Fibroblast of villous mesenchyme (primary cell): ENCODE data around the gene SIX2. TPM values are rescaled to one million over a fixed set of nuclear protein-coding genes. Genes with fewer than 3 reads are reported as not detected.
A peak's percentile ranks its signal among the peaks of the same experiment; 100 is the strongest.
"Not testable (repeated sequence)": the region's sequence is repeated elsewhere in the genome, so short reads cannot be mapped to it uniquely, and the experiment has no call there.

Experiments
- DNase-seq: peaks from one replicate; pipeline ENCODE4 v3.0.0-alpha.2; 2010; ENCODE audit warnings: low read depth
- H3K4me3 ChIP-seq: 2 replicates; pipeline ENCODE4 v1.5.1; 2011; ENCODE audit warnings: low read depth, mild to moderate bottlenecking, low read length
- total RNA-seq: library from RNA; depleted of rRNA; stranded (reverse); fragments of >200 nt; gene quantifications from 2 replicates; pipeline ENCODE4 v1.2.3, GENCODE V29; 2012
- TF ChIP-seq, protein P1 (sequence below): IDR thresholded peaks from 2 replicates; pipeline ENCODE4 v1.5.1; 2012; ENCODE audit warnings: low read depth, mild to moderate bottlenecking, low read length; ENCODE audit not compliant: insufficient read depth

Gene SIX2
- total RNA-seq, 1 donor, result under 0.01 TPM

GRCh38 chr2:45046786-45047185 lies 37.5 kb upstream of the SIX2 start:
- TF ChIP-seq, protein P1, sequence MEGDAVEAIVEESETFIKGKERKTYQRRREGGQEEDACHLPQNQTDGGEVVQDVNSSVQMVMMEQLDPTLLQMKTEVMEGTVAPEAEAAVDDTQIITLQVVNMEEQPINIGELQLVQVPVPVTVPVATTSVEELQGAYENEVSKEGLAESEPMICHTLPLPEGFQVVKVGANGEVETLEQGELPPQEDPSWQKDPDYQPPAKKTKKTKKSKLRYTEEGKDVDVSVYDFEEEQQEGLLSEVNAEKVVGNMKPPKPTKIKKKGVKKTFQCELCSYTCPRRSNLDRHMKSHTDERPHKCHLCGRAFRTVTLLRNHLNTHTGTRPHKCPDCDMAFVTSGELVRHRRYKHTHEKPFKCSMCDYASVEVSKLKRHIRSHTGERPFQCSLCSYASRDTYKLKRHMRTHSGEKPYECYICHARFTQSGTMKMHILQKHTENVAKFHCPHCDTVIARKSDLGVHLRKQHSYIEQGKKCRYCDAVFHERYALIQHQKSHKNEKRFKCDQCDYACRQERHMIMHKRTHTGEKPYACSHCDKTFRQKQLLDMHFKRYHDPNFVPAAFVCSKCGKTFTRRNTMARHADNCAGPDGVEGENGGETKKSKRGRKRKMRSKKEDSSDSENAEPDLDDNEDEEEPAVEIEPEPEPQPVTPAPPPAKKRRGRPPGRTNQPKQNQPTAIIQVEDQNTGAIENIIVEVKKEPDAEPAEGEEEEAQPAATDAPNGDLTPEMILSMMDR, result no peak
- DNase-seq, result no peak
- H3K4me3 ChIP-seq, result no peak overlapping the region

DNA sequence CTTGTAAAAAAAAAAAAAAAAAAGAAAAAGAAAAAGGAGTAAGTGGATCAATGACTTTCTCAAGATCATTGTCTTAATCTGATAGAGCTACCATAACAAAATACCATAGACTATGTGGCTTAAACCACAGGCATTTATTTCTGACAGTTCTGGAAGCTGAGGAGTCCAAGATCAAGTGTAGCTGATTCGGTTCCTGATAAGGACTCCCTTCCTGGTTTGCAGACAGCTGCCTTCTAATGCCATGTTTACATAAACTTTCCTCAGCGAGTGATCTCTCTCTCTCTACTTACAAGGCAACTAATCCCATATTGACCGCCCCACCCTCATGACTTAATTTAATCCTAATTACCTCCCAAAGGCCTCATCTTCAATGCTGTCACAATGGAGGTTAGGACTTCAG lies 36.5 kb upstream of the SIX2 start:
- H3K4me3 ChIP-seq, result no peak overlapping the region
- DNase-seq, result peak; percentile 29
- TF ChIP-seq, protein P1, result no peak

GRCh38 chr2:45044916-45045315 lies 35.7 kb upstream of the SIX2 start:
- H3K4me3 ChIP-seq, result no peak overlapping the region
- TF ChIP-seq, protein P1, result no peak
- no peak for DNase-seq

DNA sequence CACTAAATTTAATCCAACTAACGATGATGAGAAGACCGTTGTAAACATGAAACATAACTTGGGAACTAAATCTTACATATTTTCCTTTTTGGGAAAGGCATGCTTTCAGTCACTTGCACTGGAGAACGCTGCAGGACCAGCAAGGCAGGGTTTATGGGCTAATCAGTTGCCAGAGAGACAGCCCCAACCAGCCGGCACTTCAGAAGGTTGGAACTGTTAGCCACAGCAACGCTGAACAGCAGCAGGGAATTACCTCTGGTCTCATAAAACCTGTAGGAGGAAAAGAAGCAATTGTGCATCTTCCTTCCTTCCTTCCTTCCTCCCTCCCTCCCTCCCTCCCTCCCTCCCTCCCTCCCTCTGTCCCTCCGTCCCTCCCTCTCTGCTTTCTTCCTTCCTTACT lies 33.9 kb upstream of the SIX2 start:
- no peak for DNase-seq
- TF ChIP-seq, protein P1, result no peak
- H3K4me3 ChIP-seq, result no peak overlapping the region

- no peak for DNase-seq
- H3K4me3 ChIP-seq, result no peak overlapping the region
- TF ChIP-seq, protein P1, result no peak
These were observed 33.1 kb upstream of the SIX2 start for GRCh38 chr2:45042401-45042800.

- DNase-seq, result no peak
- TF ChIP-seq, protein P1, result no peak
- no peak overlapping the region for H3K4me3 ChIP-seq
These were observed 31.5 kb upstream of the SIX2 start for GRCh38 chr2:45040786-45041185.

- DNase-seq, result not testable (repeated sequence)
These were observed 30.6 kb upstream of the SIX2 start for GRCh38 chr2:45039804-45040203.

GRCh38 chr2:45038861-45039260 lies 29.6 kb upstream of the SIX2 start:
- DNase-seq, H3K4me3 ChIP-seq: not testable (repeated sequence)

More at GRCh38 chr2:45039804-45040203, 30.6 kb upstream of the SIX2 start:
- H3K4me3 ChIP-seq, result not testable (repeated sequence)
